ENCODE measurements around the gene RASA2. TPM values are rescaled to one million over a fixed set of nuclear protein-coding genes. Genes with fewer than 3 reads are reported as not detected.

The RASA2 gene
- 10.0 TPM for total RNA-seq

DNA sequence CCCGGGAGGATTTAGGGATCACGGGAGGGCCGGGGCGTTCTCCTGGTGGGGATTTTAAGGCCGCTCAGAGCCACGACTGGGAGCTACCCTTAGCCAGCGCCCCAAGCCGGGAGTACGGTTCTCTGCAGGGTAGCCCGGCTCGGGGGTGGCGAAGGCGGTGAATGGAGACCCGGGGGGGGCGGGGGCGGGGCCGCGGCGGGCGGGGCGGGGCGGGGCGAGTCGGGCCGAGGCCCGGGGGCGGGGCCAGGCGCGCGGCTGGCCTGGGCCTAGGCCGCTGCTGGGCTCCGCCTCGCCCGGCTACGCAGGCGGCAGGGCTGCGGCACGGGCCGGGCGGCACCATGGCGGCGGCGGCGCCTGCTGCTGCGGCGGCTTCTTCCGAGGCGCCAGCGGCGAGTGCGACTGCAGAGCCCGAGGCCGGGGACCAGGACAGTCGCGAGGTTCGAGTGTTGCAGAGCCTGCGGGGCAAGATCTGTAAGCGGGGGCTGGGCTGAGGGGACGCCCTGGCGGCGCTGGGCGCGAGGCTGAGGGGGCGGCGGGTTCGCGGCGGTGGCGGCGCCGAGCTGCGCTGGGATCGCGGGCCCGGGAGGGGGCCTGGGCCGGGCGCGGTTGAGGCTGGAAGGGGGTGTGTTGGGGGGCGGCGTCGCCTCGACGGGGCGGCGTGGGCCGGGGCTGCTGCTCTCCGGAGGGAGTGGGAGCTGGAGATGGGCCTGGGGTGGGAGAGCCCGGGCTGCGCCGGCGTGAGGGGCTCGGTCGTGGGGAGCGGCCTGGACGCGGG lies at the start of gene RASA2:
TSS of gene RASA2 (plus strand) at position 282 of the 775 bp plus-strand sequence. CDS start at position 339, 57 bp downstream.
- DNase-seq (ENCODE audit: low spot score), result peak; percentile 58

- DNase-seq (ENCODE audit: low spot score), result no peak
Measured at GRCh38 chr3:141439589-141439988, 47.2 kb upstream of the RASA2 start.

- DNase-seq (ENCODE audit: low spot score), result no peak
Measured at GRCh38 chr3:141440942-141441341, 45.9 kb upstream of the RASA2 start.

GRCh38 chr3:141441381-141442364 lies 45.2 kb upstream of the RASA2 start:
- peak; percentile 78 for DNase-seq (ENCODE audit: low spot score)

DNA sequence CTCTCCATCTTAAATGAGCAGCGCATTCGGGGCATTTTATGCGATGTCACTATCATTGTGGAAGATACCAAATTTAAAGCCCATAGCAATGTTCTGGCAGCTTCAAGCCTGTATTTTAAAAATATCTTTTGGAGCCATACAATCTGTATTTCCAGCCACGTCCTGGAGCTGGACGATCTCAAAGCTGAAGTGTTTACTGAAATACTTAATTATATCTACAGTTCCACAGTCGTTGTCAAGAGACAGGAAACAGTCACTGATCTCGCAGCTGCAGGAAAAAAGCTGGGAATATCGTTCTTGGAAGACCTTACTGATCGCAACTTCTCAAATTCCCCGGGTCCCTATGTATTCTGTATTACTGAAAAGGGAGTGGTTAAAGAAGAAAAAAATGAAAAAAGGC lies 44.4 kb upstream of the RASA2 start:
- no peak for DNase-seq (ENCODE audit: low spot score)

GRCh38 chr3:141442914-141443313 lies 43.9 kb upstream of the RASA2 start:
- no peak for DNase-seq (ENCODE audit: low spot score)

GRCh38 chr3:141444586-141445285 lies 42.1 kb upstream of the RASA2 start:
- DNase-seq (ENCODE audit: low spot score), result no peak

DNA sequence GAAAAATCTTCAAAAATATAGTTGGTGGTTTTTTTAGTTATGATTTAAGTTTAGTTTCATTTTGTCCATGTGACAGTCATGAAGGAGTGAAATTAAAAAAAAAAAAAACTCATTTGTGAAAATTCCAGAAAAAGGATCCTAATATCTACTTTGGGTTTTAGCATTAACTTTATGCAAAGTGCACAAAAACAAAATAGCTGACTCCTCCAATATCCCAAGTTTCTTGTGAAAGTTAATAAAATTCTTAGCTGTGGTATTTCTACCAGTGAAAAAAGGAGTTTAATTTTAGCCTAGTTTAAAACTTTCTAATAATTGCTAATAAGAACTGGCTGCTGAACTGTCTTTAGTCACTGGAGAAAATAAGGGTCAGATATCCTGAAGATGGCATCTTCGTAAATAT lies 40.8 kb upstream of the RASA2 start:
- DNase-seq (ENCODE audit: low spot score), result no peak

DNA sequence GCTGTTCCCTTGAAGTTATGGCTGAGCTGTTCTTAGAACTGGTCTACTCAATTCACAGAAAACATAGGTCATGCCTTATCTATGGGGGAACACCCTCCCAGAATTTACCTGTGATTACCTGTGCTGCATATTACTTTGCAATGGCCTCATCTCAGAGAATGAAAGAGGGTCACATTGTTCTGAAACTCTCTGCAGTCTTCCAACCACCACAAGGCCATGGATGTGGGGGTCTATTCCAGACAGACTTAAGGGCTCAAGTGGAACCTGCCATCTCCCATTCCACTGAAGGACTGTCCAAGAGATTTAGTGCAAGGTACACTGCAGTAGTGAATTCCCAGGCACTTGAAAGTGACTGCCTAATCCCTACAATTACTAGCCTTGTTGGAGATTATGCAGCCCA lies 40.1 kb upstream of the RASA2 start:
- DNase-seq (ENCODE audit: low spot score), result no peak

GRCh38 chr3:141447383-141447782 lies 39.4 kb upstream of the RASA2 start:
- no peak for DNase-seq (ENCODE audit: low spot score)

DNA sequence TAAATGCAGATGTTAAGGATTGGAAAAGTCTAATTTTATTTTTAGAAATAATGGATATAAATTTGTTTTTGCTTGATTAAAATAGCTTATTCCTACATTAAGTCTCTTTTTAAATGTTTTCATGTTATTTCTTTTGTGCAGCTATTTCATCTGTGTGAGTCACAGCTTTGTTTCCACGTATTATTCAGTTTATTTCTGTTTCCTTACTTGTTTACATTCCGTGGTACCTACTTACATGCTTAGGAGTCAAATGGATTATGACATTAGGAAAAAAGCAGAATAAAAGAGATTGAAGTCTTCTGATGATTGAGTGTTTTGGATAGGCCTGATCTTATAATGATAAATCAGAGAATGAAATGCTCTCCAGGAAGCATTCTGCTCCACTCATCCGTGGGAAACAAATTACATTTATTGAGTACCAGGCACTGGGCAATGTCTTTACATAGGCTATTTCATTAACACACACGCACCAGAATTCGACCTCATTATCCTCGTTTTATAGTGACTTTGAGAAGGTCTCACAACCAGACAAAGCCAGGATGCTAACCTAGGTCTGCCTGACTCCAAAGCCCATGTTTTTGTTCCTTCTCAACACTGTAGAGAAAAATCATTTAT lies 38.1 kb upstream of the RASA2 start:
- no peak for DNase-seq (ENCODE audit: low spot score)

DNA sequence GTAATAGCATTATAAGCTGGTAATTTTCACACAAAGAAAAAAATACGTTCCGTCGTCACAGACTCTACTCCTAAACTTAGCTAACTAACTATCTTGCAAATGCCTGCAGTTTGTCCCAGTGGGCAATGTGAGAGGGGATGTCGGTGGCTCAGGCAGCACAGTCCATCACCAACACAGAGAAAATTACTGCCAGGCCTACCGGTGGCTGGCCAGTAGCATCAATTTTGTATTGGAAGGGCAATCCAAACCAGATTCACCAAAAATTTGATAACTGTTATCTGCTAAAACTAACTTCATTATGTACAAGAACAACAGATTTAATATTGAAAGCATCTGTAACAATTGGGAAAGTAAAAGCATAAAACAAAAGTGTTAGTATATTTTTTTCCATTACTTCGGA lies 37.4 kb upstream of the RASA2 start:
- DNase-seq (ENCODE audit: low spot score), result no peak

- no peak for DNase-seq (ENCODE audit: low spot score)
Measured at GRCh38 chr3:141450727-141451375, 36.0 kb upstream of the RASA2 start.

DNA sequence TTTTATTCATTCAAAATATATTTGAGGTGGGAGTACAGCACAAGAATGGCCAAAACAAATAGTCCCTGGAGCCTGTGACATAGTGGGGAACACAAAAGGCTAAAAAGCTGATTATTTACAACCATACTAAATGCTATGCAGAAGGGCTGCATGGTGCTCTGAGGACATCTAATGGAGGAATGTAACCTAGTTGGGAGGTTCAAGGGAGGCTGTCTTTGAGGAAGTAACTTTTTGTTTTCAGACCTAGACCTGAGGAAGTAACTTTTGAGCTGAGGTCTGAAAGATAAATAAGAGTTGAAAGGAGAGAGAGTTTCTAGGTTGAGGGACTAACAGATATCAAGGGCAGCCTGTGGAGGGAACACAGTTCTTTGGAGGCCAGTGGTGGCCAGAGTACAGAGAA lies 34.8 kb upstream of the RASA2 start:
- no peak for DNase-seq (ENCODE audit: low spot score)

- DNase-seq (ENCODE audit: low spot score), result no peak
Measured at GRCh38 chr3:141452773-141453172, 34.1 kb upstream of the RASA2 start.

DNA sequence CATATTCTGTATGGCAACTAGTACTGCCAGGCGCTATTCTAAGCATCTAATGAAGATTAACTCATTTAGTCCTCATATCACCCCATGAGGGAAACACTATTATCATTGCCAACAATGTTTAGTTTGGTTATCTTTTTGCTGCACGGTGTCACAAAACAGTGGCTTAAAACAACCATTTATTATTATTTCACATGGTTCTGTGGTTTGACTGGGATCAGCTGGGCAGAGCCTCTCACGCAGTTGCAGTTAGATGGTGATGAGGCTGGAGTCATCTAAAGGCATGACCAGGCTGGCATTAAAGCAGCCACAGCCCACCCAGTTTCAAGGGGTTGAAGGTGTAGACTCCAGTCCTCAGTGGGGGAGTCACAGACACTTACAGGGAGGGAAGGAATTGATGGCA lies 32.8 kb upstream of the RASA2 start:
- DNase-seq (ENCODE audit: low spot score), result no peak

- no peak for DNase-seq (ENCODE audit: low spot score)
Measured at GRCh38 chr3:141454906-141455602, 31.8 kb upstream of the RASA2 start.

- no peak for DNase-seq (ENCODE audit: low spot score)
Measured at GRCh38 chr3:141455603-141456300, 31.1 kb upstream of the RASA2 start.

DNA sequence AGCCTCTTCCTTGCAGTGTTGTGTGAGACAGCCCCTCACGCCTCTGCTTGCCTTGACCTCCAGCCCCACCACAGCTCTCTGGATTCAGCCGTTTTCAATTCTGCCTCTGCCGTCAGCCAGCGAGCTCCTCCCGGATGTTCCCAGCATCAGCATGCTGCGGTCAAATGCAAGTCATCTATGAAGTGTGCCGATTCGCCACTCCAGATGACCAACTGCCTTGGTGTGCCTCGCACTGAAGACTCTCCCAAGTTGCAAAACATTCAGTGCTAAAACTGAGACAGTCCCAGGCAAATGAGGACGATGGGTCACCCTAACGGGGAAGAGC lies 30.6 kb upstream of the RASA2 start:
- DNase-seq (ENCODE audit: low spot score), result no peak

DNA sequence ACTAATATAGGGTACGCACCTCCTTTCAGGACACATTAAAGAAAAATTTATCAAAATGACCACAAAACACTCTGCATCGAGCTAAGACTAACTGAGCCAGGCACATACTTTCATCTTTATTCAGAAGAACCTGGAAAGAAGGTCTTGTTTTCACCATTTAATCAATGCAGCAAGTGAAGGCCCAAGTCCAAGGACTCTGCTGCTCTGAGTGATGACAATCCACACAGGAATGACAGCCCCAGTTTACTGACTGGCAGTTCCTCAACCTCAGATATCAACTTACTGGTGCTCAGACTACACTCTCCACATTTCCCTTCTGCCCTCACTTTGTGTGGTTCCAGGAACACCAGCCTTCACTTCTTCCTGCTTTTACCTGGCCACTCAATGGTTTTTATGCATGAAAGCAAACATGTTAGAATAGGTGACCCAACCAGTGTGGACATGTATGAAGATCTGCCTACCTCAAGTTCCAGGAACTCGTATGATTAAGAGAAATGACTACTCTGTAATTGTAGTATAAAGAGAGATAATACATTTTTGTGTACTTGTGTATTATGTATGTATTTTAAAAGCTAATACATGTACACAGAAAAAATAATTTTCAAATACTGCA lies 29.1 kb upstream of the RASA2 start:
- no peak for DNase-seq (ENCODE audit: low spot score)
